H9 (cell line): ENCODE measurements around the gene FANK1. TPM values are rescaled to one million over a fixed set of nuclear protein-coding genes. Genes with fewer than 3 reads are reported as not detected.
"Not testable (repeated sequence)": the region's sequence is repeated elsewhere in the genome, so short reads cannot be mapped to it uniquely, and the experiment has no call there.

Experiments
- DNase-seq: peaks from one replicate; pipeline ENCODE4 v3.0.0-alpha.2; 2017
- H2AFZ ChIP-seq: one replicate; pipeline ENCODE4 v1.6.1; 2013; ENCODE audit warnings: mild to moderate bottlenecking, low read length, control low read depth, moderate library complexity
- H2AK5ac ChIP-seq: 2 replicates; pipeline ENCODE4 v1.6.1; 2013; ENCODE audit warnings: low read length, control low read depth, mixed read lengths; ENCODE audit not compliant: insufficient read length
- H2BK120ac ChIP-seq: one replicate; pipeline ENCODE4 v1.6.1; 2013; ENCODE audit warnings: low read depth, mild to moderate bottlenecking, low read length, control low read depth, inconsistent platforms; ENCODE audit not compliant: poor library complexity, severe bottlenecking
- H2BK12ac ChIP-seq: 2 replicates; pipeline ENCODE4 v1.6.1; 2013; ENCODE audit warnings: low read length, control low read depth, mixed read lengths, low read depth; ENCODE audit not compliant: insufficient read length
- H2BK15ac ChIP-seq: 2 replicates; pipeline ENCODE4 v1.6.1; 2013; ENCODE audit warnings: low read depth, low read length, control low read depth
- H2BK20ac ChIP-seq: one replicate; pipeline ENCODE4 v1.6.1; 2013; ENCODE audit warnings: low read depth, mild to moderate bottlenecking, low read length, control low read depth, inconsistent platforms; ENCODE audit not compliant: poor library complexity, severe bottlenecking
- H2BK5ac ChIP-seq: 2 replicates; pipeline ENCODE4 v1.6.1; 2013; ENCODE audit warnings: low read length, control low read depth, mixed read lengths; ENCODE audit not compliant: insufficient read length
- H3K14ac ChIP-seq: 2 replicates; pipeline ENCODE4 v1.6.1; 2013; ENCODE audit warnings: low read length, control low read depth; ENCODE audit not compliant: insufficient read depth
- H3K18ac ChIP-seq: 2 replicates; pipeline ENCODE4 v1.6.1; 2013; ENCODE audit warnings: low read depth, mild to moderate bottlenecking, mixed read lengths, low read length, control low read depth; ENCODE audit not compliant: insufficient read length
- H3K23ac ChIP-seq: 2 replicates; pipeline ENCODE4 v1.6.1; 2013; ENCODE audit warnings: low read length, control low read depth, mixed read lengths, low read depth; ENCODE audit not compliant: insufficient read length
- H3K23me2 ChIP-seq: 2 replicates; pipeline ENCODE4 v1.6.1; 2013; ENCODE audit warnings: low read depth, mild to moderate bottlenecking, mixed read lengths, low read length, control low read depth; ENCODE audit not compliant: insufficient read length, poor library complexity, severe bottlenecking
- H3K27ac ChIP-seq: 2 replicates; pipeline ENCODE4 v1.5.1; 2013; ENCODE audit warnings: low read length, control low read depth, mixed read lengths, low read depth; ENCODE audit not compliant: insufficient read length
- H3K27me3 ChIP-seq: 2 replicates; pipeline ENCODE4 v1.6.1; 2013; ENCODE audit warnings: low read length, control low read depth, inconsistent platforms; ENCODE audit not compliant: insufficient read depth
- H3K4ac ChIP-seq: 2 replicates; pipeline ENCODE4 v1.6.1; 2013; ENCODE audit warnings: low read depth, mild to moderate bottlenecking, control low read depth, inconsistent platforms, low read length, moderate library complexity
- H3K4me1 ChIP-seq: 2 replicates; pipeline ENCODE4 v1.6.1; 2013; ENCODE audit warnings: low read length, control low read depth, inconsistent platforms; ENCODE audit not compliant: insufficient read depth
- H3K4me2 ChIP-seq: 2 replicates; pipeline ENCODE4 v1.6.1; 2013; ENCODE audit warnings: low read length, control low read depth, mixed read lengths; ENCODE audit not compliant: insufficient read length, insufficient read depth
- H3K56ac ChIP-seq: 2 replicates; pipeline ENCODE4 v1.6.1; 2013; ENCODE audit warnings: low read depth, mild to moderate bottlenecking, mixed read lengths, low read length, control low read depth; ENCODE audit not compliant: insufficient read length
- H3K79me1 ChIP-seq: 2 replicates; pipeline ENCODE4 v1.6.1; 2013; ENCODE audit warnings: low read depth, mild to moderate bottlenecking, moderate library complexity, low read length, control low read depth, inconsistent platforms; ENCODE audit not compliant: insufficient read depth, poor library complexity, severe bottlenecking
- H3K79me2 ChIP-seq: 2 replicates; pipeline ENCODE4 v1.6.1; 2013; ENCODE audit warnings: low read length, control low read depth, inconsistent platforms; ENCODE audit not compliant: insufficient read depth
- H3K9ac ChIP-seq: 2 replicates; pipeline ENCODE4 v1.6.1; 2013; ENCODE audit warnings: low read length, control low read depth, mixed read lengths; ENCODE audit not compliant: insufficient read length; ENCODE audit errors: extremely low read depth
- H3K9me3 ChIP-seq: one replicate; pipeline ENCODE4 v1.6.1; 2013; ENCODE audit warnings: low read depth, low read length, inconsistent platforms; ENCODE audit not compliant: control insufficient read depth
- H3T11ph ChIP-seq: one replicate; pipeline ENCODE4 v1.6.1; 2013; ENCODE audit warnings: mild to moderate bottlenecking, low read length, control low read depth, inconsistent platforms
- H4K20me1 ChIP-seq: one replicate; pipeline ENCODE4 v1.6.1; 2013; ENCODE audit not compliant: control insufficient read depth, insufficient read length, insufficient read depth
- H4K5ac ChIP-seq: 2 replicates; pipeline ENCODE4 v1.6.1; 2013; ENCODE audit warnings: low read depth, mild to moderate bottlenecking, mixed read lengths, low read length, control low read depth; ENCODE audit not compliant: insufficient read length
- H4K8ac ChIP-seq: replicated peaks from 2 replicates; pipeline ENCODE4 v1.6.1; 2013; ENCODE audit warnings: low read length, control low read depth, mixed read lengths, low read depth; ENCODE audit not compliant: insufficient read length
- H4K91ac ChIP-seq: 2 replicates; pipeline ENCODE4 v1.6.1; 2013; ENCODE audit warnings: low read depth, mild to moderate bottlenecking, moderate library complexity, mixed read lengths, low read length, control low read depth; ENCODE audit not compliant: insufficient read length
- H3K27ac Mint-ChIP-seq, 3 experiments: 2 replicates in 2 of 3; 3 replicates in 1 of 3; pipeline ENCODE4 v1.8.0; 2020 to 2021; ENCODE audit warnings: mixed read lengths in 3 of 3, mild to moderate bottlenecking in 1 of 3, moderate library complexity in 1 of 3
- H3K27me3 Mint-ChIP-seq: 2 replicates; pipeline ENCODE4 v1.8.0; 2021; ENCODE audit warnings: low read depth, mild to moderate bottlenecking, moderate library complexity, mixed read lengths
- H3K36me3 Mint-ChIP-seq, 3 experiments: 2 replicates in 2 of 3; 3 replicates in 1 of 3; pipeline ENCODE4 v1.8.0; 2020 to 2021; ENCODE audit warnings: low read depth in 3 of 3, mixed read lengths in 3 of 3; ENCODE audit not compliant: insufficient read depth in 1 of 3
- H3K4me1 Mint-ChIP-seq, 2 experiments: 2 replicates each; pipeline ENCODE4 v1.8.0; 2020; ENCODE audit warnings: mixed read lengths in 2 of 2
- H3K4me3 Mint-ChIP-seq, 2 experiments: 2 replicates in 1 of 2; 3 replicates in 1 of 2; pipeline ENCODE4 v1.8.0; 2020 to 2021; ENCODE audit warnings: mild to moderate bottlenecking in 2 of 2, mixed read lengths in 2 of 2, moderate library complexity in 1 of 2
- H3K9me3 Mint-ChIP-seq, 2 experiments: 2 replicates in 1 of 2; 3 replicates in 1 of 2; pipeline ENCODE4 v1.8.0; 2020; ENCODE audit warnings: mild to moderate bottlenecking in 2 of 2, mixed read lengths in 2 of 2, moderate library complexity in 1 of 2
- CTCF ChIP-seq: fragments of 200-600 bp; sonication (generic); conservative IDR thresholded peaks from 3 replicates; pipeline ENCODE4 v1.8.0; 2021; ENCODE audit warnings: antibody characterized with exemption, mild to moderate bottlenecking
- WGBS: extraction: QIAGEN DNeasy Blood & Tissue Kit; methylation state at CpG from one replicate; pipeline ENCODE4 v1.1.7; 2013; ENCODE audit warnings: missing lambda C conversion rate, low lambda C conversion rate, mixed read lengths; ENCODE audit not compliant: insufficient read length; ENCODE audit errors: extremely low coverage; 5-methylcytosine and 5-hydroxymethylcytosine counted together
- total RNA-seq: library from RNA; stranded (reverse); gene quantifications from 2 replicates; pipeline ENCODE4 v1.2.1, GENCODE V29; 2021

Gene FANK1
- total RNA-seq, 1 experiment from 2014 or later: 0.68 TPM

GRCh38 chr10:125886914-125887512 lies 9.4 kb upstream of the FANK1 start:
- Histone ChIP-seq H3K79me1 (no peaks in the 10 kb centered on the region), H3K4me2 (no peak overlapping the region)
- peaks cover 3% of the 10 kb centered on the region in 2 experiments for H3K9me3 Mint-ChIP-seq

GRCh38 chr10:125889441-125889840 lies 6.9 kb upstream of the FANK1 start:
- H3K4ac ChIP-seq, H2BK12ac ChIP-seq, H4K91ac ChIP-seq, H3K27ac ChIP-seq, H3K4me3 Mint-ChIP-seq, H3K9ac ChIP-seq, H3K27me3 Mint-ChIP-seq, H2AK5ac ChIP-seq, H2BK120ac ChIP-seq, H2AFZ ChIP-seq, H2BK20ac ChIP-seq, H3K4me2 ChIP-seq, H3K79me1 ChIP-seq, H3K23ac ChIP-seq, H3K79me2 ChIP-seq, H3T11ph ChIP-seq, H2BK5ac ChIP-seq, H3K36me3 Mint-ChIP-seq, H3K23me2 ChIP-seq, H4K5ac ChIP-seq, H3K18ac ChIP-seq, H4K8ac ChIP-seq, H3K56ac ChIP-seq, H3K27me3 ChIP-seq, DNase-seq, H4K20me1 ChIP-seq, H3K27ac Mint-ChIP-seq, H3K9me3 ChIP-seq, H3K9me3 Mint-ChIP-seq, H3K4me1 ChIP-seq, H3K14ac ChIP-seq, H2BK15ac ChIP-seq: not testable (repeated sequence)
- no CpG with 5 or more reads among the region's 4 CpGs for WGBS
- H3K4me1 Mint-ChIP-seq: peaks cover 14% of the 10 kb centered on the region in 2 experiments

More at GRCh38 chr10:125886914-125887512, 9.4 kb upstream of the FANK1 start:
- H3K79me2 ChIP-seq: 0 out of 2 replicates have a peak, but pooled peaks cover 3% of the 10 kb centered on the region
- H3K9me3 ChIP-seq: peaks cover 6% of the 10 kb centered on the region
- H2AK5ac ChIP-seq: no peak overlapping the region
- H3K27ac ChIP-seq: no peak overlapping the region
- H3K56ac ChIP-seq: no peak overlapping the region
- H2BK12ac ChIP-seq: no peak overlapping the region
- H3K14ac ChIP-seq: no peak overlapping the region
- no peak overlapping the region for H2AFZ ChIP-seq
- H3T11ph ChIP-seq: no peak overlapping the region
- no peak overlapping the region for H3K27ac Mint-ChIP-seq
- no peak overlapping the region for H2BK5ac ChIP-seq
- H3K27me3 ChIP-seq: no peaks in the 10 kb centered on the region
- H3K23ac ChIP-seq: no peak overlapping the region
- no peaks in the 10 kb centered on the region for H3K23me2 ChIP-seq
- H4K91ac ChIP-seq: no peak overlapping the region
- DNase-seq: no peak
- no peak overlapping the region for H2BK15ac ChIP-seq
- H3K27me3 Mint-ChIP-seq: peaks cover 6% of the 10 kb centered on the region
- peaks cover 5% of the 10 kb centered on the region in 2 experiments for H3K4me1 Mint-ChIP-seq
- no peak overlapping the region for H2BK20ac ChIP-seq
- no peaks in the 10 kb centered on the region for H4K20me1 ChIP-seq
- WGBS: no CpG with 5 or more reads among the region's 3 CpGs
- H3K9ac ChIP-seq: no peak overlapping the region
- no peak for TF ChIP-seq CTCF
- no peak overlapping the region for H2BK120ac ChIP-seq
- no peak overlapping the region for H3K4ac ChIP-seq
- H3K18ac ChIP-seq: no peak overlapping the region
- no peak overlapping the region for H4K8ac ChIP-seq
- H3K4me1 ChIP-seq: no peaks in the 10 kb centered on the region
- H3K4me3 Mint-ChIP-seq: no peak overlapping the region
- no peak overlapping the region for H4K5ac ChIP-seq
- H3K36me3 Mint-ChIP-seq: peaks cover 3 to 10% (median 4%) of the 10 kb centered on the region in 3 experiments; a peak in 4 of 7 replicates
